Fibroblast of skin of abdomen (primary cell): ENCODE measurements around the gene SORT1.
"Not testable (repeated sequence)": the region's sequence is repeated elsewhere in the genome, so short reads cannot be mapped to it uniquely, and the experiment has no call there.

Experiments
- DNase-seq: peaks from one replicate; pipeline ENCODE4 v3.0.0-alpha.2; 2013

SORT1 gene

GRCh38 chr1:109295712-109296415 is 101.9 kb downstream of the SORT1 start:
- DNase-seq: no peak

DNA sequence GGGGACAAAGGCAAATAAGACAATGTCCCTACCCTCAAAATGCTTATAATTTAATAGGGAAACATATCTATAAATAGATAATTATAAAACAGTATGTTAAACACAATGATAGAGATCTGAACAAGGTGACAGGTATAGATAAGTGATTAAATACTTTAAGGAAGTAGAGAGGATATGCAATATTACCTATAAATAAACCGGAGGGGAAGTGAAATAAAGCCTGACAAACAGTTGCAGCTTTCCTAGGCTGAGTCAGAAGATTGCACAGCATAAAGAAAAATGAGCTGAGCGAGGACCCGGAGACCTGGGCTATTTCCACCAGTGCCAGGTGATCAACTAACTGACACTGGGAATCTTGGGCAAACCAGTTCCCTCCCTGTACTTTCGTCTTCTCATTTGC is 103.2 kb downstream of the SORT1 start:
- no peak for DNase-seq

DNA sequence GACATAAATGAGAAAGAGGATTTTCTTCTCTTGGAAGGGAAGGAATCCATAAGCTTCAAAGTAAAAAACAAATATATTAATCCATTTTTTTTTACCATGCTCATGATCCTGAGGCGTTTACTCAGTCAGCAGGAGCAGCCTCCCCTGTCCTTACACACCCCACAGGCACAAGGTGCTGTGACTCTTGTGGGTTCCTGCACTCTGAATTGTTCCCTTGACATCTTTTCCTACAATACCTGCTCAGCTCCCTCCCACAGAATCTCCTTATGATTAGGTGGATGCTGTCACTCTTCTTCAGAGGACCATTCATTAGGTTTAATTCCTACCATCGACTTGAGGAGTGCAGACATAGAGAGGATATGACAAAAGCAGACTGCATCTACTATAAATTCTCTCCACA is 104.7 kb downstream of the SORT1 start:
- no peak for DNase-seq

DNA sequence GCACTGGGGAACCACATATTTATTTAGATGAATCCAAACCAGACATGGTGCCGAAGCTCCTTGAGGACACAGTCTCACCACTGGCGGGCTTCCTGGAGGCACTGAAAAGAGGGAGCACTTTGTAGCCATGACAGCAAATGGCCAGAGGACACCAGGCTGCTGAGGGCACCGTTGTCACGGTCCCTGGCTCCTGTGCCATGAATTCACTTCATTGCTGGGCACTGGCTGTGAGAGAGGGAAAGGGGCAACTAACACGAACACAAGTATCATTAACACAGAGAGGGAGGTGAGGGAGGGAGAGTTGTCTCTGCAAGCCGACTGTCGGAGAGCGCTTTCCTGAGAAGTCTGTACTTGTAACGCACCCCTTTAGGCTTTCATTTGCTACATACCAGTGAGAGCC is 105.4 kb downstream of the SORT1 start:
- no peak for DNase-seq

- no peak for DNase-seq
These were observed 106.7 kb downstream of the SORT1 start for GRCh38 chr1:109290998-109291397.

GRCh38 chr1:109290137-109290536 is 107.6 kb downstream of the SORT1 start:
- no peak for DNase-seq

GRCh38 chr1:109286762-109287161 is 111.0 kb downstream of the SORT1 start:
- not testable (repeated sequence) for DNase-seq

DNA sequence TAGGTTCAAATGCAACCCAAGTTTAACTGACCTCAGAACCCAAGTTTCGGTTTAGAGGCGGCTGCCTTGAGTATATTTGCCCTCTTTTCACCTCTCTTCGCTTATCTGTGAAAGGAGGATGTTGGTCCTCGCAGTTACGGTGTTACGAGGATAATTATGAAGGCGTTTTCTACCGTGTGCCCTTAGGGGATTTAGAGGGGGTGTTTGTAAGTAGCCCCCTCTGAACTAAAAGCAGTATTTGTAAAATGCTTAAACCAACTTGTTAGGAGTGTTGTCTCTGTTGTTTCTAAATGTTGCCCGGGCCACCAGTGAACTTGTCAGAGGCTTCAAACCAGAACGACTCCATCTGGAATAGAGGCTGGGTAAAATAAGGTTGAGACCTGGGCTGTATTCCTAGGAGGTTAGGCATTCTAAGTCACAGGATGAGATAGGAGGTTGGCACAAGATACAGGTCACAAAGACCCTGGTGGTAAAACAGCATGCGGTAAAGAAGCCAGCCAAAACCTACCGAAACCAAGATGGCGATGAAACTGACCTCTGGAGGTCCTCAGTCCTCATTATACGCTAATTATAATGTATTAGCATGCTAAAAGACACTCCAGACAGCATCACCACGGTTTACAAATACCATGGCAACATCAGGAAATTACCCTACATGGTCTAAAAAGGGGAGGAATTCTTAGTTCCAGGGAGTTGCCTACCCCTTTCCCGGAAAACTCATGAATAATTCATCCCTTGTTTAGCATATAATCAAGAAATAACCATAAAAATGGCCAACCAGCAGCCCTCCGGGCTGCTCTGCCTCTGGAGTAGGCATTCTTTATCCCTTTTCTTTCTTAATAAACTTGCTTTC is 113.7 kb downstream of the SORT1 start:
- DNase-seq: no peak

- DNase-seq: peak; percentile 96
These were observed 114.6 kb downstream of the SORT1 start, which contains the start of gene PSRC1 for GRCh38 chr1:109282952-109283747. TSS of gene PSRC1 (minus strand) at chr1:109283145.

- no peak for DNase-seq
These were observed 115.2 kb downstream of the SORT1 start for GRCh38 chr1:109282497-109282951.

DNA sequence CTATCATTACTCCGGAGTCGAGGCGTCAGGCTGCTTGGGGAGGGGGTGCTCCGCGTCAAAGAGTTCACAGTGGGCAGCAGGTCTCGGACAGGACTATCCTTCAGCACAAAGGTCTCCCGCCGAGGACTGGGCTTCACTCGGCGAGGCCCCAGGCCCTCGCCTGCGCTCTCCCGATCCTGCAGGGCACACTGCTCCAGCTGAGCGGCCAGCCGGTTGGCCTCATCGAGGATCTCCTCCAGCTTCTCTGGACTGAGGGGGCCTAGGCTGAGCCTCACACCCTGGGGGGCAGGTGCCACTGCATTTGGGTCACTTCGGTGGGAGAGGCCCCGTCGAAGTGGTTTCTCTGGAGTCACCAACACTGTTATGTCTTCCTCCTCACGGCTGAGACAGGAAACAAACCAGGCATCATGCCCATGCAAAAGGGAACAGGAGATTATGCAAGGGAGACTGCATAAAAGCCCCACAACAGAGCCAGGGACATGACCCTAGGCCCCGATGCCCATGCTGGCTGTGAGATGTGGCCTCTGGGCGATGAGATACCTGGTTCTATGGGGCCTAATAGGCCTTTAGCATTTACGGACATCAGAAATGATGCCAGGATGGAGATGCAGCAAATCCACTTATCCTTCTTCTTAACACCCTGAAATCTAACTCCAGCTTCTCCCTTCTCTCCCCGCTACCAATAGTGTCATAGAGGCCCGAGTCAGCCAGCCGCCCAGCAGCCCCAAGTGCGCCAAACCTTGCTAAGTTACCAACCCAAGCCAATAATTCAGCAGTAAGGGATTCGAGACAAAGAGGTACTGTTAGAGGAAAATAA is 115.8 kb downstream of the SORT1 start:
- DNase-seq: no peak

GRCh38 chr1:109280862-109281261 is 116.9 kb downstream of the SORT1 start:
- DNase-seq: no peak

DNA sequence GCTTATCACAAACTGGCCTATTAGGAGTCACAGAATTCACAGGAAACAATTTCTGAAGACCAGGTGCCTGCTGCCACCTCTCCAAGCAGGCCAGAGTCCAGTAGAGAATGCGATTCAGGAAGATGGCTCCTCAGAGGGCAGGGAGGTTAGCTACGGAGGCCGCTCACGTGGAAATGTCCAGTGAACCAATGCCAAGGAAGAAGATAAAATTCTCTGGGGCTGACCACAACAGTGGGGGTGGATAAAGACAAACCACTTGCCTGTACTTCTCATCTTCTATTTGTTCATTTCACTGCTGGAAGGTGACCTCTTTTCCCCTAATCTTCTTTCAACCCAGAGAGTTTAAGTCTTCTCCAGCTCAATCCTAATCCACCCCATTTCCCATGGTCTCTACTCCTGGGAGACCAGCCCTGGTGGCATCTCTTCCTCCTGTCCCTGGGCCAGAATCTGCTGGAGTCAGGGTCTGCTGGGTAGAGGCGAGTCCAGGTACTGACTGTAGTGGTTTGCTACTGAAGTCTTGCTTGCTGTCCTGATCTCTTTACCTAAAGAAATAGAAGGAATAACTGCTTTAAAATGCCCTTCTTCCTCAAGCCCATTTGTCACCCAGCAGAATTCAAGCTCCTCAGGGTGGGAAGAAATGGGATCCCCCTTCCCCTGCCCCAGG is 118.0 kb downstream of the SORT1 start:
- no peak for DNase-seq

- DNase-seq: peak; percentile 53
These were observed 120.1 kb downstream of the SORT1 start for GRCh38 chr1:109277434-109278204.

- DNase-seq: peak; percentile 62
These were observed 121.9 kb downstream of the SORT1 start for GRCh38 chr1:109275706-109276345.

DNA sequence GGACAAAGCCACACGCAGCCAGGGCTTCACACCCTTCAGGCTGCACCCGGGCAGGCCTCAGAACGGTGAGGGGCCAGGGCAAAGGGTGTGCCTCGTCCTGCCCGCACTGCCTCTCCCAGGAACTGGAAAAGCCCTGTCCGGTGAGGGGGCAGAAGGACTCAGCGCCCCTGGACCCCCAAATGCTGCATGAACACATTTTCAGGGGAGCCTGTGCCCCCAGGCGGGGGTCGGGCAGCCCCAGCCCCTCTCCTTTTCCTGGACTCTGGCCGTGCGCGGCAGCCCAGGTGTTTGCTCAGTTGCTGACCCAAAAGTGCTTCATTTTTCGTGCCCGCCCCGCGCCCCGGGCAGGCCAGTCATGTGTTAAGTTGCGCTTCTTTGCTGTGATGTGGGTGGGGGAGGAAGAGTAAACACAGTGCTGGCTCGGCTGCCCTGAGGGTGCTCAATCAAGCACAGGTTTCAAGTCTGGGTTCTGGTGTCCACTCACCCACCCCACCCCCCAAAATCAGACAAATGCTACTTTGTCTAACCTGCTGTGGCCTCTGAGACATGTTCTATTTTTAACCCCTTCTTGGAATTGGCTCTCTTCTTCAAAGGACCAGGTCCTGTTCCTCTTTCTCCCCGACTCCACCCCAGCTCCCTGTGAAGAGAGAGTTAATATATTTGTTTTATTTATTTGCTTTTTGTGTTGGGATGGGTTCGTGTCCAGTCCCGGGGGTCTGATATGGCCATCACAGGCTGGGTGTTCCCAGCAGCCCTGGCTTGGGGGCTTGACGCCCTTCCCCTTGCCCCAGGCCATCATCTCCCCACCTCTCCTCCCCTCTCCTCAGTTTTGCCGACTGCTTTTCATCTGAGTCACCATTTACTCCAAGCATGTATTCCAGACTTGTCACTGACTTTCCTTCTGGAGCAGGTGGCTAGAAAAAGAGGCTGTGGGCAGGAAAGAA is 122.9 kb downstream of the SORT1 start:
- DNase-seq: peak; percentile 58

DNA sequence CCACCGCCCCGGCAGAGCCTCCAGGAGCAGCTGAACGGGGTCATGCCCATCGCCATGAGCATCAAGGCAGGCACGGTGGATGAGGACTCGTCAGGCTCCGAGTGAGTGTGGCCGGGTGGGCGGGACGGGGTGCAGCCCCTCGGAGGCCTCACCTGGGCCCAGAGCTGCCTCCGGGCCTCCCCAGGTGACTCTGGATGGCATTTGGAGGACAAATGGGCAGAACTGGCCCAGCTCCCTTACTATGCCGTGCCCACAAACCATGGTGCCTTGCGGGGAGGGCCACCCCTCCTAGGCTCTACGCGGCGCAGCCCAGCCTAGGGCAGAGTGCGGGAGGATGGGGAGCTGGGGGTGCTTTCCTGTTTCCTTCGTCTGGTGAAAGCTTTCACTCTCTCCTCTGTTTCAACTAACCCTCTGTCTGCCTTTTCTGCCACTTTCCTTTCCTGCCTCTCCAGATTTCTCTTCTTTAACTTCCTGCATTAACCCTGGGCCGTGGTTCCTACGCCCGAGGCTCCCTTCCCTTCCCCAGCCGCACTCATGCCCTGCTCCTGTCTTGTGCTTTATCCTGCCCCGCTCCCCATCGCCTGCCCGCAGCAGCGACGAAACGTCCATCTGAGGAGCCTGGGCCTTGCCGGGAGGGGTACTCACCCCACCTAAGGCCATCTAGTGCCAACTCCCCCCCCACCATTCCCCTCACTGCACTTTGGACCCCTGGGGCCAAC is 124.0 kb downstream of the SORT1 start:
- no peak for DNase-seq

GRCh38 chr1:109272831-109273547 is 124.7 kb downstream of the SORT1 start:
- no peak for DNase-seq
